ENCODE results near the gene MYL3.

MYL3 gene

DNA sequence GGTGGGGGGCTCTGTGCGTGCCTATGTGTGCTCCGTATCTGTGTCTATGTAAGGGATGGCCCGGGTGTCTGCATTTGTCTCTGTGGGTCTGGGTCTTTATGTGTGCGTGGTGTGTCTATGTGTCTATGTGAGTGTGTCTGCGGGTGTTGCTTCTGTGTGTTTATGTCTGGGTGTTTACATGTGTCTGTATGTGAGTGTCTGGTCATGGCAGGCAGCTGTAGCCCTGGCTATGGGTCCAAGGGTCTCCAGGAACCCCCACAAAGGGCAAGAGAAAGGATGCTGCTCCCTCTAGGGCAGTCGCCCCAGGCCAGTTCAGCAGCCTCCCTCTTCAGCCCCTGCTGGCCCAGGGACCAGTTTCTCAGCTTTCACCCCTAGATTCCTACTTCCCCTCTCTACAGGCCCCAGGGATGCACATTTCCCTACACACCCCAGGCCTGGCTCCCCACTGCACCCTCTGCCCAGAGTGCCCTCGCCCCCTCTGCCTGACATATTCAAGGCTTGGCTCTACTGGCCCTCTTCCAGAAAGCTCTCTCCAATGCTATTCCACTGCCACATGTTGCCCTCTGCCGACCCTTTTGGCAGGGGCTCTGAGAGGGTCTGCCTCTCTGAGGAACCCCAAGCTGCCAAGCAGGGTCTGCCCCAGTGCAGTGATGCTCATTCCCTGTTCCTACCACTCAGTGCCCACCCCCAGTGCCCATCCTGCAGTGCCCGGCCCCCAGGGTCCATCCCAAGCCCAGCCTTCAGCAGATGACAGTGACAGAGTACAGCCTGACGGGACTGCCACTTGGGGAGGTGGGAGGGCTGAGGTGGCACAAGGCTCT is 1.0 kb upstream of the MYL3 start:
- no peak for DNase-seq

DNA sequence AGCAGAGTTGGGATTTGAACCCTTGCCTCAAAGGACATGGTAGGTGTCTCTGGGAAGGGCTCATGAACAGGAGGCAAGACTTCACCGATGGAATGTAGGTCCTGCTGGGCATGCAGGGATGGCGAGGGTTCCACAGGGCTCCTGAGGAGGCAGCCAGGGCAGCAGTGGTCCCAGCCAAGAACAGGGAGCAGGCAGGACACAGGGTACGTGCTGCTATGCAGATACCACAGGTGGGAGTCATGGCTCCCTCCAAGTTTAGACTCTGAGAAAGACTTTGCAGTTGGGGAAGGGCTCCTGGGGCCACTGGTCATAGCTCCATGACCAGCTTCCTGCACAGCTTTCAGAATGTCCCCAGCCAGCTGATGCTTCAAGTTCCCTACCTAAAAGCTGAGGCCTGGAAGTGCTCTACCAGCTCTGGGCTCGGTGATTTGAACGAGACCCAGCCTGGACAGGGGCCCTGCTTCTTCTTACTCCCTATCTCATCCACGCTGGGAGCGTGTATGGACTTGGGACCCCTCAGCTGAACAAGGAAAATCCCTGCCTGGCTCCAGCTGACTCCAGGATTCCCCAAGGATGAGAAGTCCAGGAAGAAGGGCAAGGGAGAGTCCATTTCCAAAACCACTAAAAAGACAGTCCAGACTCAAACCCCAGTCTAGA is 747 bp downstream of the MYL3 start:
- no peak for DNase-seq

DNA sequence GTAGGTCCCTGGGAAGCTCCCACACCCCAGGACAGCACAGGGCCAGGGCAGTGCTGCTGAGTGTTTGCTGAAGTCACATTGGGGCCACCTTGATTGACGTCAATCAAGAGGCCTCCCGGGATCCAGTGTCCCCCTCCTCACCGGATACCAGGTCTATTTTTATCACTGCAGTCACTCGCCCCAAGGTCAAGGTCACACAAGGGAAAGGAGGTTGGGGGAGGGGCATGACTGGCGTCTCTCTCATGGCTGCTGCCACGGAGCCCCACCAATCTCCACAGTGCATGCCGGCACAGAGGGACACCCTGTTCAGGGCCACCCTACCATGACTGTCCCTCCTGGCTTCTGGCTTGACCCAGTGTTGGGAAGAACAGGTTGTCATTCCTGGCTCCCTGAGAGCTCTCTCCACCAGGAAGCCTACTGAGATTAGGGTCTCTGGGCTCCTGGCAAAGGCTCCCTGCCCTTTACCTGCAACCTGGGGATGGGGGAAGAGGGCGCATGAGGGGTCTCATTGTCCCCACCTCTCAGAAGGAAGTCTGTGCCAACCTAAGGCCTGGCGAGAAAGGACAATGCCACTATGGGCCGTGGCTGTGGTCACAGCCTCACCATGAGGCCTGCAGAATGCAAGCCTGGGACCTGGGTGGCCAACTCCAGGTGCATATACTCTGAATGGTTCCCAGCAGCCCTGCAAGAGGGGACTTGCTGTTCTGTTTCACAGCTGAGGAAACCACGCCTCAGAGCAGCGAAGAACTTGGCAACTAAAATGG is 1.5 kb downstream of the MYL3 start:
- no peak for DNase-seq

DNA sequence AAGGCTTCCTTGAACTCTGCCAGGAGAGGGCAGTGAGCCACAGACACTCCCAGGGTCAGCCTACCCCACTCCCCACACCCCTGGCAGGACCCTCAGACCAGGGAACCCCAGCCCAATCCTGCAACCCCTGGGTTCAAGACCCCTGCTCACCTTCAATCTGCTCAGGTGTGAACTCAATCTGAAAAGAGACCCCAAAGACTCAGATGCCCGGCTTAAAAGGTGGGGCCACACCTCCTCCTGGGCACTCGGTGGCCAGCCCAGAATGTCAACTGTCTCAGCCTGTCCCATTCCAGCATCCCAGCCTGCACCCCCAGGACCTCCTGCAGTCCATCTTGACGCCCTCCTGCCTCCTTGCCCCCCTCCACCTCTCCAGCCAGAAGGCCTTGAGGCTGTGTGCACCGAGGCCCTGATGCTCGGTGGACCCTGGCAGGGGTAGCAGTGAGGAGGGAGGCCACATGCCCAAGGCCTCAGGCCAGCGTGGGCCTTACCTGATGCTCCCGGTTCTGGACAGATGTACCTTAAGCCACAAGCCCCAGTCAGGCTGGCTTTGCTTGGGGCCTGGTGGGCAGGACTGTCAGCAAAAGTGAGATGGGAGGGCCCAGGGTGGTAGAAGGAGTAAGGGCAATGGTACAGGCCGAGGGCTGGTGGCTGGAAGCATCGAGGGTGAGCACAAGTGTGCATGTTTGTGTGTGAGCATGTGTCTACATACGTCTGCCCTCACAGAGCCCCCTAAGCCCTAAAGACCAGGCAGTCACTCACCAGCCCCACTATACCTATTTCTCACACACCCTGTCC is 2.2 kb downstream of the MYL3 start:
- no peak for DNase-seq

DNA sequence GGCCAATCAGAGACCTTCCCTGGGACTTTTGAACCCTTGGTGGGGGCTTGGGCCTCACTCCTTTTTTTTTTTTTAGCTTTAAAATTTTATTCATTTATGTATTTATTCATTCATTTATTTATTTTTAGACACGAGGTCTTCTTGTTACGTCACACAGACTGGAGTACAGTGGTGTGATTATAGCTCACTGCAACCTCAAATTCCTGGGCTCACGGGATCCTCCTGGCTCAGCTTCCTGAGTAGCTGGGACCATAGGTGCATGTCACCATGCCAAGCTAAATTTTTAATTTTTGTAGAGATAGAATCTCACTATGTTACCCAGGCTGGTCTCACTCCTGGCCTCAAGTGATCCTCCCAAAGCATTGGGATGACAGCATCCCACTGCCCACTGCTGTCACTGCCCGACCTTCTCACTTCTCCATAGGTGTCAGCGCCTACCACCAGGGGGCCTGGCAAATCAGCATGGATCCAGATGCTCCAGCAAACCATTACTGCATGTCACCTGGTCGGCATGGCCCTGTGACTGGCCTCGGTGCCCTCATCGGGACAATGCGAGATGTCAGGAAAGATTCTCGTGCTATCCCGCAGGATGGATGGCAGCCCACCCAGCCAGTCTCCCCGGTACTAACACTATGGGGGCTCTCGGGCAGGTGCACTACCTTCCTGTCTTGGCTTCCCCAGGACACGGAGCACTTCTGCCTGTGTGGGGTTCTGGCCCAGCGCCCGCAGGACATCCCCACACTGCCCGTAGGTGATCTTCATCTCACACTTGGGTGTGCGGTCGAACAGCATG is 3.0 kb downstream of the MYL3 start:
- no peak for DNase-seq

DNA sequence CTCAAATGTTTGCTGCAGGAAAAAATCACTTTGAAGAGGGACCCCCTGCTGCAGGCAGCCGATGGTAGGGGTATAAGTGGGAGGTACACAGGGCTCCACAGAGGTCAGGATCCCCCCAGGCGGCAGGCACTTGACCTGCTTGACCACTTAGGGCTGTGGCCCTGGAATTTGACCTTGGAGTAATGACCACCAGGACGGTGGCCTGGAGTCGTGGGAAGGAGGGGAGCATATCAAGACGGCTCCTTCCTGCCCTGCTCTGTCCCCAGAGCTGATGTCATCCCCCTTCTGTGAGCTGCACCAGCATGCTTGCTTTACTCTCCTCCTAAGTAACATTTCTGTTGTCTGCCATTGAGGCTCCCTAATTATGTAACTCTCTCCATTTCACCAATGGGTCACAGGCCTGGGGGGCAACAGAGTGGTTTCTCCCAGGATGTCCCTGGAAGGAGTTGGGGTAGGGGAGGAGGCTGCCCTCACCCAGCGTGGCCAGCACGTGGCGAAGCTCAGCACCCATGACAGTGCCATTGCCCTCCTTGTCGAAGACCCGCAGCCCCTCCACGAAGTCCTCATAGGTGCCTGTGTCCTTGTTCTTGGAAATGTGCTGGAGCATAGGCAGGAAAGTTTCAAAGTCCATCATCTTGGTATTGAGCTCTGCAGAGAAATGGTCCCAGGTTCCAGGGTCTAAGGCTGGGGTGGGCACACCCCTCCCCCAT is 4.1 kb downstream of the MYL3 start:
- no peak for DNase-seq

DNA sequence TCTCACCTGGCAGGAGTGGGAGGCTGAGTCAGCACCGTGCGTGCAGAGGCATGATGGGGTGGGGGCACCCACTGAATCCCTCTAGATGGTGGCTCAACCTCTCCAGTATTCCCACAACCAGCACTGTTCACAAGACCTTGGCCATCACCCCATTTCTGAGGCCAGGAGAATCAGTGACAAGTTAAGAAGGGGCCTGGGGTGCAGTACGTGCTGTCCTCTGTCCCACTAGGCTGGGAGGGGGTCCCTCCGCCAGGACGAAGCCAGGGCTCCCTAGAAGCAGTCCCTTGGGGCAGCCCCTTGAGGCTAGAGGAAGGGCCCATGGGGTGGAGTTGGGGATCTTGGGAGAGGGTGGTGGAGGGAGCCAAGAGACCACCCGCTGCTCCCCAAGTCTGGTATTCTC is 4.8 kb downstream of the MYL3 start:
- DNase-seq, result no peak

DNA sequence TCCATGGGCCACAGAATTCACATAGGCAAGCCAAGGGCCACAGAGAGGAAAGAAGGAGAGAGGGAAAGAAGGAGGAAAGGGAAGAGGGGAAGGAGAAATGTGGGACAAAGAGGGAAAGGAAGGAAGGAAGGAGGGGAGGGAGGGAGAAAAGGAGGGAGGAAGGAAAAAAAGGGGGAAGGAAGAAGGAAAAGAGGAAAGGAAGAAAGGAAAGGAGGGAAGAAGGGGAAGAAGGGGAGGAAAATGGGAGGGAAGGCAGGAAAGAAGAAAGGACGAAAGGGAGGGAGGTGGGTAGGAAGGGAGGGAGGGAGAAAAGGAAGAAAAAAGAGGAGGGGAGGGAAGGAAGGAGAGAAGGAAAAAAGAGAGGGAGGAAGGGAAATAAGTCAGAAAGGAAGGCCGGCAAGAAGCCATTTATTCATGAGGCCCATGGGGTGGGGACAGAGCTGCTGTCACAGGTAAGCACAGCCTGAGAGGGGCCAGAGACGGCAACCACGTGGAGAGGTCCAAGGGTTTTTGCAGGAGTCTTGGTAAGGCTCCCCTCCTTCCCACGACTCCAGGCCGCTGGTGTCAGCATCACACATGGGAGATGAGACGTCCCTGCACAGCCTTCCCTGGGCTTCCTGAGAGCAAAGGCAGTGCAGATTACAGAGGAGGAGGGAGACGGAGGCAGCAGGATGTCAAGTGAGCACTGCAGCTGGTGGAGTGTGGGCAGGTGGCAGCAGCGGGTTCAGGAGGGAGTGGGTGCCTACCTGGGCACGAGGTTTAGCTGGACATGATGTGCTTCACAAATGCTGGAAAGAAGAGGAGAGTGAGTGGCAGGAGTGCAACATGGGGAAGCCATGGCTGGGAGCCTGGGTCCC is 5.5 kb downstream of the MYL3 start:
- no peak for DNase-seq

DNA sequence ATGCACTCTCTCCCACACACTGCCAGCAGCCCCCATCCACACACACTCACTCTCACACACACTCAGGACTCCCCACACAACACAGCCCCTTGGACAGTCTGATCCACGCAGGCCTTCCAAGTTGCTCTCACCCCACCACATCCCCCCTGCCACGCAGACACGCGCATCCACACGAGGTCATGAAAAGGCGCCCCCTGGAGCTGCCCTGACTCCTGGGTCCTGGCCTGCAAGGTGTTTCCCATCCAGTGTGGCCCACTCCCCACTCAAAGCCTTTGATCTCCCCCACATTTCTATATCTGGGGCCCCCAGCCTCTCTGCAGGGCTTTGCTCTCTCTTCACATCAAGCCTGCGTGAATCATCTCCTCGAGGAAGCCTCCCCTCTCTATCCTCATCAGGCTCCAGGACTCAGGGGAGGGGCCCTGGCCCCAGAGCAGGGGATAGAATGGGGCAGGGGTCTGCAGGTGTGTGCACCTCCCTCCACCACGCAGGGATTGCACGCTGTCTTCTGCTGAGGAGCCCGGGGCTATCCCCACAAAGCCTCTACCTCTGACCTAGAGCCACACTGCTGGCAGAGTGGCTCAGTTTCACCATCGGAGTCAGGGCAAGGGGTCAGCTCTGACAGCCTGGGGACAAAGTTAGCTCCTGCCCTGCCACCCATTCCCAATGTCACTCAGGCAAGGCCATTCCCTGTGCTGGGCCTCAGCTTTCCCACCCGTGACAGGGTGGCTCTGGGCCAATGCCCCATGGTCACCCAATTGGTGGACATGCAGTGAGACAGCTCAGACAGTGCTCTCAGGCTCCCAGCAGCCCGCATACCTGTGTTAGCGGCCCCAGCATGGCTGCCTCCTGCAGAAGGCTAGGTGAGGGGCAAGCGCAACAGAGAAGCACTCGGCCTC is 6.4 kb downstream of the MYL3 start:
- no peak for DNase-seq

DNA sequence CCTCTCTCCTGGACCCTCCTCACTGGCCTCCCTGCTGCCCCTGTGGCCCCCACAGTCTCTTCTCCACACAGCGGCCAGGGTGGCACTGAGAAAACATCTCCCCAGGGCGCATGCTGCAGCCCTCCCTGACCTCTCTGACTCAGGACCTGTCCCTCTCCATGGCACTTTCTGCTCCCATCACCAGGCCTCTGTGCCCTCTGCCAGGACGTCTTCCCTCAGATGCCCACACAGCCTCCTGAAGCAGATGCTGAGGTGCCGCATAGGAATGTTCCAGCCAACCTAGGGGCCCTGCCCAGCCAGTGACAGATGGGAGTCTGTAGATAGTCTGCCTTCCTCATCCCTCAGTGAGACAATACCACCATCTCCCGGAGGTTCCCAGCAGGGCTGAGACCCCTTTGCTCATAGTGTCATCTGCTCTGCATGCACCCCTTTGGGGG is 8.7 kb downstream of the MYL3 start:
- no peak for DNase-seq

DNA sequence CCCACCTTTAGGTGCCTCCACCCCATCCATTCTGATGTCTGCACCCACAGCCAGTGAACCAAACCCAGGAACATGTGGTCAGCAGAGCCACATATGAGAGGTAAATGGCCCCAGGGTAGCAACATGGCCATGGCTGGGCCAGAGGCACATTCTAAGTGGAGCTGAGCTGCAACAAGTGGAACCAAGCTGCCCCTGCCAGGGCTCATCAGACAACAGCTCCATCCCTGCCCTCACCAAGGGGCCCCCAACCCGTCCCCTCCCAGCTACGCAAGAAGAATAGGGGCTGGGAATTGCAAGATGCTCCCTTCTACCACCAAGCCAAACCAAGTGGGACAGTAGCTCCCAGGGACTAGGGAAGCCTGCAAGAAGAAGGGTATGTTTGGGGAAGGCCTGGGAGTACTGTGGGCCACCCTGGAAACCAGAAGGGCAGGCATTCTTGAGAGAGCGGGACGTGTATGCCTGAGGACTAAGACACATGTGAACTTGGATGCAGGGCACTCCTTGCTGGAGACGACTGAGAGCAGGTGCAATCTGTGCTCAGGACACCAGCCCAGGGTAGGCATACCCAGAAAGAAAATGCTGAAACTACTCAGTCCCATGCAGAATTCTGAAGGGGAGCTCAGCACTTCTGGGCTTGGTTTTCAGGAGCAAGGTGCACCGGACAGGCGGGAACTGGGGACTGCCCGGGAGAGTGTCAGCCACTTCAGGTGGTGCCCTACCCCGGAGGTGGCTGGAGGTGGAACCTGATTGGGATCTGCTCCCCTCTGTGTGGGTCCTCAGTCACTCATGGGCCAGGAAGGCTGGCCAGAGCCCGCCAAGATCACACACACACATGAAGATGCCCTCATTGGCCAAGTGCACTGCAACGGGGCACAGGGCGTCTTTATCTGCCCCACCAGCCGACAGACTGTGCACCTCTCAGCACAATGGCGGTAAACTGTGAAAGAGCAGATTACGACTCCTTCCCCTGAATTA is 9.5 kb downstream of the MYL3 start:
- no peak for DNase-seq

DNA sequence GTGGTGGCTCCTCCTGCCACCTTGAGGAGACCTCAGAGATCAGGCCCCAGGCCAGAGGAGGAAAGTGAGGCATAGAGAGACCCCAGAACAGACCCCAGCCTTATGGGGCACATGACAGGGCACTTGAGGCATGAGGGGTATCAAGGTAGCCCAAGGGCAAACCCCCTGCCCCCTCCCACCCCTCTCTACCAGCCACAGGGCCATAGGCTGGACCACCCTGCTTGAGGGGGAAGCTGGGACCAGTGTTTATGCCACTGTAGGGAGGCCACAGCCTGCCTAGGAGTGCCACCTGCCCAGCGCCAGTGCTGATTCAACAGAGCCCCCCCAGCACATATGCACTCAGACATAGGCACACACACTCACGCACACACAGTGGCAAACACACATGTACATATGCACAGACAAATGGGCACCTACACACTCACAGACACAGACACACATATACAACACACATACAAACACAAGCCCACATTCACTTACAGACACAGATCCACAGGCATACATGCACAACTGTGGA is 10.3 kb downstream of the MYL3 start:
- no peak for DNase-seq

DNA sequence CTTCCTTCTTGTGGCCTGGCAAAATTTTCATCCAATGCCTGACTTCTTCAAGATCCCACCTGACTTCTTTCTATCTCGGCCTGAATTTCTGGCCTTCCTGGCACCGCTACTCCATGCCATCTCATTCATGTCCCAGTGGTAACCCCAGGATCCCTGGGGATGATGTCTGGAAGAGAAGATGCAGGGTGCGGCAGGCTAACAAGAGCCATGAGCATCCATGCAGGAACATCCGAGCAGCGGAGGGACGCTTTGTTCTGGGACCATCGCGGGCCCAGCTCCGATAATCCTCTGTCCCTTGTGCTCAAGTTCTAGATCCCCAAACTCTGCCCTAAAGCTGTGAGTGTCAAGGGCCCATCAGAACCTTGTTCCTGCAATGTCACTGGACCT is 10.9 kb downstream of the MYL3 start:
- no peak for DNase-seq

DNA sequence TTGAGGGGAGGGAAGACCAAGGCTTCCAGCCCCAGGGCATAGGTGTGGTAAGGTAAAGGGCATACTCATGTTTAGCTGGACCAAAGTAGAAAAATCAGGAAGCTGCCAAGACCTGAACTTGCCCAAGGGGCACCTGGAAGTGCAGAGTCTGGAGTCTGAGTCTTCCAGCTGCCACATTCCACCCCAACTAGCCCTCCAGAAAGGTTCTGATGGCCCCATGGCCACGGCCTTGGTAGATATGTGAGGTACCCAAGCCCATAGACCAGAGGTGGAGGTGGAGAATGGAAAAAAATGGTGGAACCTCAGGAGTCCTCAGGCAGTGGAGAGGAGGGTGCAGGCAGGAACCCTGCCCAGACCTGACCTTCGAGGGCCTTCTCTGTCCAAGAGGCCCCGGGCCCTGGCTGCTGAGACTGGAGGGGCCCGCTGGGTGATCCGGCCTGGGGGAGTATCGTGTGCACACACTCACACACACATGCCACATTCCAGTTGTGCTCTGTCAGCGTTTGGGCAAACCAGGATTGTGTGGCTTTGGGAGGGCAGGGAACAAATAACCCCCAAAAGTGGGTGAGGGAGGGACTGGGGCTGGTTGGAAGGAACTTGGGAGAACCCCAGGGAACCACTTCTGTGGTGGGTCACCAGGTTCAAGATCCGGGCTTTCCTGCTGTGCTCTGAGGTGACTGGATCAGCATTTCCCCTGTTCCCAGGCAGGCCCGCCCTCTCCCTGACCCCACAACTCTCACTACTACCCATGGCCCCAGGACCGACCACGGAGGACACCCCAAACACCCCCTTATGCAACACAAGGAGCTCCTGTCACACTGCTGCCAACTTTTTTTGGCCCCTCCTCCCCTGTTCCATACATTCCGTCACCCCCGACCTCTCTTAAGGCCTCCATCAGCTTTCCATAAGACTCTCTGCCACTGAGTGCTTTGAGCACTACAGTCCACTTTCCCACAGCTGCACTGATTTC is 11.6 kb downstream of the MYL3 start:
- no peak for DNase-seq

DNA sequence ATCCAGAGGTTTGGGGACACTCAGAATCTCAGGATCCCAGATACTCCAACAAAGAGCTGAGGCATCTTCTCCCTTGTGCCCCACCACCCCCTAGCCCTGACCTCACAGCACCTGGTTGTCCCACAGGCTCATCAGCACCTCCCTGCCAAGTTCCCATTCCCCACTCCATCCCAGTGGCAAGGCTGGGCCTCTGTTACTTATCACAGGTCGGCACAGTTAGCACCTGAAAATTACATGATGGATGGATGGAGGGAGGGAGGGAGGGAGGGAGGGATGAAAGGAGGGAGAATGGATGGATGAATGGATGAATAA is 12.8 kb downstream of the MYL3 start:
- DNase-seq, result no peak

DNA sequence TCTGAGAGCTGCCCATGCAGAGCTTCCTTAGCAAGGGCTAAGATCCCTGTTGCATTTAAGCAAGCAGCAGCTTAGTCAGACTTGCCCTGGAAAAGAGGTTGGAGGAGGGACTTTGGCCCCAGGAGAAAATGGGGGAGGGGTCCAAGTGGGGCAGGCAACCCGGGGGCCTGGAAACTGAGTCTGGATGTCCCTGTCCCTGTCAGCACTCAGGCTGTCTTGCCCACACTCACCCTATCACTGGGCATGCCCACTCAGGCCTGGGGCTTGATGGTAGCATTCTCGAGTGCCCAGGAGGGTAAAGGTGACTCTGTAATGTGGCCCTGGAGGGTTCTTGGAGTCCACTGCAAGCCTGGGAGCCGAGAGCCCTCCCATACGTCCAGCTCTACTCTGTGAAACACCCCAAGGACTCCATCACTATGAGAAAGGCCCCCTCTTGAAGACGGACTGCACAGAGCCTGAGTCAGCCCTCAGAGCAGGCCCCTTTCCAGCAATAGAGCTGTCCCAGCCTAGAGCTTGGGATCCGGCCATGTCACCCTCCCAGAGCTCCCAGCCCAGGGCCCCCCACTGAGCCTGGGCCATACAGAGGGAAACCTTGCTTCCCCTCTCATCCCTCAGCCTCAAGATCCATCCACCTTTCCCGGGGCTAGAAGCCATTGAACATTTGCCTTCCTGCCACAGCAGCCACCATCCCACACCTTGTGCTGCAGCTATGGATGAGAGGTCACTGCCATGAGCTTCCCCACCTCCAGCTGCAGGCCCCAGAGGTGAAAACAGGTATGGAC is 13.4 kb downstream of the MYL3 start:
- DNase-seq, result no peak
